Neural crest cell (in vitro differentiated cells): ENCODE results near the gene FKBP5. TPM values are rescaled to one million over a fixed set of nuclear protein-coding genes. Genes with fewer than 3 reads are reported as not detected.

Source experiments
- DNase-seq: peaks from one replicate; pipeline ENCODE4 v3.0.0; 2021; ENCODE audit warnings: low read depth, mixed read lengths, low spot score
- H3K27ac Mint-ChIP-seq: one replicate; pipeline ENCODE4 v1.8.0; 2021; ENCODE audit warnings: mild to moderate bottlenecking, mixed read lengths; ENCODE audit not compliant: unreplicated experiment
- H3K27me3 Mint-ChIP-seq: 2 replicates; pipeline ENCODE4 v1.8.0; 2021; ENCODE audit warnings: low read depth, mild to moderate bottlenecking, mixed read lengths
- H3K36me3 Mint-ChIP-seq: 2 replicates; pipeline ENCODE4 v1.8.0; 2021; ENCODE audit warnings: low read depth, mild to moderate bottlenecking, mixed read lengths
- H3K4me1 Mint-ChIP-seq: 2 replicates; pipeline ENCODE4 v1.8.0; 2021; ENCODE audit warnings: mixed read lengths
- H3K4me3 Mint-ChIP-seq: one replicate; pipeline ENCODE4 v1.8.0; 2021; ENCODE audit warnings: mild to moderate bottlenecking, mixed read lengths
- H3K9me3 Mint-ChIP-seq: 2 replicates; pipeline ENCODE4 v1.8.0; 2021; ENCODE audit warnings: mixed read lengths
- total RNA-seq: library from RNA; stranded (reverse); gene quantifications from 2 replicates; pipeline ENCODE4 v1.2.1, GENCODE V29; 2021
- TF ChIP-seq, protein P1 (sequence below): fragments of 200-600 bp; sonication (generic); conservative IDR thresholded peaks from 2 replicates; pipeline ENCODE4 v1.5.0; 2021; ENCODE audit warnings: antibody characterized with exemption, mild to moderate bottlenecking

FKBP5 gene
- total RNA-seq, 1 donor from 2014 or later = 39.6 TPM

DNA sequence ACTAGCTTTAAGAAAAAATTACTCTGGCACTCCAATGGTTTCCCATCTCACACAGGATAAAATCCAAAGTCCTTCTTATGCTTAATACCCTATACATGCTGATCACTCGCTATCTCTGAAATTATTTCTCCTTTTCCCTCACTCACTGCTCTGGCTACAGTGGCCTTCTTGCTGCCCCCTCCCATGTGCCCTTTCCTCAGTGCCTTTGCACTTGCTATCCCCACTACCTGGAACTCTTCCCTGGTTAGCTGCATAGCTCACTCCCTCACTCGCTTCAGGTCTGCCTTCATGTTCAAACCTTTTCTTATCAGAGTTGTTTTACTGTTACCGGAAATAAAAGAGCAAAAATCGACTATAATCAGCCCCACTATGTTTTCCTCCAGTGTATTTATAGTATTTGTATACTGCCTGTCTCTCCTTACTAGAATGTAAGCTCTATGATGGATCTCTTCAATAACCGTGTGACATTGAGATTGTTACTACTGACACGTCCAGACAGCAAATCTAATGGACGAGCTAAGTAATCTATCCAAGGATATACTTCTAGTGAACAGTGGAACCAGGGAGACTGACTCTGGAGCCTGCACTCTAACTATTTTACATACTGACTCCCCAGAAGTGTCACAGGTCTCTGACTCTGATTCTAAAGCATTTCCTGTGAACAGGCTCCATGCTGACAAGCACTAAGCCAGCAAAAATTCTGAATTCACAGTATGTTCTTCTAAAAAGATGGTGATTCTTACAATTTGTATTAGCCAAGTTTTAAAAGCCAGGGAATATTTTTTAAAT is 25.1 kb downstream of the FKBP5 start:
- Mint-ChIP-seq H3K36me3 (no peaks in the 10 kb centered on the region), H3K4me1 (no peaks in the 10 kb centered on the region), H3K27me3 (no peaks in the 10 kb centered on the region), H3K9me3 (no peaks in the 10 kb centered on the region), H3K4me3 (no peak overlapping the region), H3K27ac (no peak overlapping the region)
- DNase-seq = no peak
- TF ChIP-seq, protein P1, sequence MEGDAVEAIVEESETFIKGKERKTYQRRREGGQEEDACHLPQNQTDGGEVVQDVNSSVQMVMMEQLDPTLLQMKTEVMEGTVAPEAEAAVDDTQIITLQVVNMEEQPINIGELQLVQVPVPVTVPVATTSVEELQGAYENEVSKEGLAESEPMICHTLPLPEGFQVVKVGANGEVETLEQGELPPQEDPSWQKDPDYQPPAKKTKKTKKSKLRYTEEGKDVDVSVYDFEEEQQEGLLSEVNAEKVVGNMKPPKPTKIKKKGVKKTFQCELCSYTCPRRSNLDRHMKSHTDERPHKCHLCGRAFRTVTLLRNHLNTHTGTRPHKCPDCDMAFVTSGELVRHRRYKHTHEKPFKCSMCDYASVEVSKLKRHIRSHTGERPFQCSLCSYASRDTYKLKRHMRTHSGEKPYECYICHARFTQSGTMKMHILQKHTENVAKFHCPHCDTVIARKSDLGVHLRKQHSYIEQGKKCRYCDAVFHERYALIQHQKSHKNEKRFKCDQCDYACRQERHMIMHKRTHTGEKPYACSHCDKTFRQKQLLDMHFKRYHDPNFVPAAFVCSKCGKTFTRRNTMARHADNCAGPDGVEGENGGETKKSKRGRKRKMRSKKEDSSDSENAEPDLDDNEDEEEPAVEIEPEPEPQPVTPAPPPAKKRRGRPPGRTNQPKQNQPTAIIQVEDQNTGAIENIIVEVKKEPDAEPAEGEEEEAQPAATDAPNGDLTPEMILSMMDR = no peak

DNA sequence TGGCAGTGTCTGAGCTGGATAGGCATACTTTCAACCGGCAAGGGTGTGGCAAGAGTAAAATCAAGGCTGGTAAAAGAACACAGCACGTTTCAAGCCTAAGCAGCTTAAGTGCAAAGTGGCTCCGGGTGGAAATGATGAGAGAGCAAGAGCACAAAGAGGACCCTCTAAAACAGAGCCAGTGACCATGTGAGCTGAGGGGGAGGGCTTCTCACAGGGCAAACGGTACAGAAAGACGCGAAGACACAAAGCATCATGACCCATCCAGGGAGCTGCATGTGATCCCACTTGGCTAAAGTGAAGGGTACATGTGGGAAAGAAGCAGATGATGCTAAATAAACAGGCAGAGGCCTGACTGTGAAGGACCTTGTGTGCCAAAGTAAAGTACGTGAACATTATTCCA is 25.7 kb downstream of the FKBP5 start:
- Mint-ChIP-seq H3K4me1 (no peaks in the 10 kb centered on the region), H3K27ac (no peak overlapping the region), H3K4me3 (no peak overlapping the region), H3K27me3 (no peaks in the 10 kb centered on the region), H3K36me3 (no peaks in the 10 kb centered on the region), H3K9me3 (no peaks in the 10 kb centered on the region)
- TF ChIP-seq, protein P1 = no peak
- no peak for DNase-seq

DNA sequence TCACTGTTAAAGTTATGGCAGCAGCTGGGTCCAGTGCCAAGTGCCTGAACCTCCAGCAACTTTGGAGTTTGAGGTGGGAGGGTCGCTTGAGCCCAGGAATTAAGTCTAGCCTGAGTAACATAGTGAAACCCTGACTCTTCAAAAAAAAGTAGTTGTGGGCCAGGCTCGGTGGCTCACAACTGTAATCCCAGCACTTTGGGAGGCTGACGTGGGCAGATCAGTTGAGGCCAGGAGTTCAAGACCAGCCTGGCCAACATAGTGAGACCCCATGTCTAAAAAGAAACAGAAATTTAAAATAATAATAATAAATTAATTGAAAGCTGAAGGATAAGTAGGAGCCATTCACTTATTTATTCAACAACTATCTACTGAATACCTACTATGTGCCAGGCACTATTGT is 33.8 kb downstream of the FKBP5 start:
- DNase-seq = no peak
- H3K4me1 Mint-ChIP-seq = no peaks in the 10 kb centered on the region
- H3K4me3 Mint-ChIP-seq = no peak overlapping the region
- H3K27me3 Mint-ChIP-seq = no peaks in the 10 kb centered on the region
- H3K36me3 Mint-ChIP-seq = peaks cover 3% of the 10 kb centered on the region
- H3K27ac Mint-ChIP-seq = no peak overlapping the region
- TF ChIP-seq, protein P1 = no peak
- H3K9me3 Mint-ChIP-seq = no peaks in the 10 kb centered on the region

DNA sequence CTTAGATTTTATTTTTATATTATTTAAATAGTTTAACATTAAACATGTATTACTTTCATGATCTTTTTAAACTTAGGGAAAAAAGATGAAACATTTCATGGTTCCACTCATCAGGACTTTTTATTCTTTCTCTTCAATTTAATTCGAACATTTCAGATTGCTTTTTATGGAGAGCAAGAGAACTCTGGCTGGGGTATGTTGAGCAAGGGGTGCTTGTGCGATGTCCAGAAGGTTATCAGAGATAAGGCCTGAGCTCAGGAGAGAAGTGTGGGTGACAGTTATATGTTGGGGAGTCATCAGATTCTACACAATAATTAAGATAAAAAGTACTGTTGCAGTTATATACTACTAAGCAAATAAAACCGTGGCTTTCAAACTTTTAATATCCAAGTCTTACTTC is 37.5 kb downstream of the FKBP5 start:
- no peaks in the 10 kb centered on the region for H3K4me1 Mint-ChIP-seq

DNA sequence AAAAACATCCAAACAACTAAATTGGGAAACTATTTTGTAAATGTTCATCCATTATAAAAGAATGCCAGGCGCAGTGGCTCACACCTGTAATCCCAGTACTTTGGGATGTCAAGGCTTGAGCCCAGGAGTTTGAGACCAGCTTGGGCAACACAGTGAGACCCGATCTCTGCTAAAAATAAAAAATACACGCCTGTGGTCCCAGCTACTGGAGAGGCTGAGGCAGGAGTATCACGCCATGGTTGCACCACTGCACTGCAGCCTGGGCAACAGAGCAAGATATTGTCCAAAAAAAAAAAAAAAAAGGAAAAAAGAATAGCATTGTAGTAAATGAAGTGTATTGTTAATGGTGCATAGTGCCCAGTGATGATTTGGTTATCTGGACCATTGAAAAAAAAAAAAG is 38.7 kb downstream of the FKBP5 start:
- no peaks in the 10 kb centered on the region for H3K36me3 Mint-ChIP-seq
- H3K4me3 Mint-ChIP-seq = no peak overlapping the region
- TF ChIP-seq, protein P1 = no peak
- H3K4me1 Mint-ChIP-seq = no peaks in the 10 kb centered on the region
- no peaks in the 10 kb centered on the region for H3K9me3 Mint-ChIP-seq
- H3K27me3 Mint-ChIP-seq = no peaks in the 10 kb centered on the region
- no peak for DNase-seq
- no peak overlapping the region for H3K27ac Mint-ChIP-seq

More for the DNA sequence above, 37.5 kb downstream of the FKBP5 start:
- no peaks in the 10 kb centered on the region for H3K36me3 Mint-ChIP-seq
- TF ChIP-seq, protein P1 = no peak
- H3K27me3 Mint-ChIP-seq = no peaks in the 10 kb centered on the region
- DNase-seq = no peak
- H3K4me3 Mint-ChIP-seq = no peak overlapping the region
- no peak overlapping the region for H3K27ac Mint-ChIP-seq
- no peaks in the 10 kb centered on the region for H3K9me3 Mint-ChIP-seq
